ENCODE results near the gene ZNF3. TPM values are rescaled to one million over a fixed set of nuclear protein-coding genes. Genes with fewer than 3 reads are reported as not detected.

ZNF3 gene
- polyA plus RNA-seq, 4 donors: 35.6 to 57.3 (median 54.5) TPM

GRCh38 chr7:100111156-100111555, 29.6 kb upstream of the ZNF3 start:
- DNase-seq (ENCODE audit: low read depth in 4 of 4, low spot score in 3 of 4): no peak

GRCh38 chr7:100109521-100110163, 28.1 kb upstream of the ZNF3 start:
- no peak for DNase-seq (ENCODE audit: low read depth in 4 of 4, low spot score in 3 of 4)

GRCh38 chr7:100107890-100108289, 26.4 kb upstream of the ZNF3 start:
- DNase-seq (ENCODE audit: low read depth in 4 of 4, low spot score in 3 of 4): no peak

GRCh38 chr7:100107125-100107737, 25.7 kb upstream of the ZNF3 start:
- DNase-seq (ENCODE audit: low read depth in 4 of 4, low spot score in 3 of 4): no peak

GRCh38 chr7:100106633-100107032, 25.1 kb upstream of the ZNF3 start:
- no peak for DNase-seq (ENCODE audit: low read depth in 4 of 4, low spot score in 3 of 4)

GRCh38 chr7:100105534-100105933, 24.0 kb upstream of the ZNF3 start:
- DNase-seq (ENCODE audit: low read depth in 4 of 4, low spot score in 3 of 4): no peak

GRCh38 chr7:100102950-100103840, 21.7 kb upstream of the ZNF3 start:
- no peak for DNase-seq (ENCODE audit: low read depth in 4 of 4, low spot score in 3 of 4)

GRCh38 chr7:100101016-100101862, 19.7 kb upstream of the ZNF3 start, which contains the start of the genes AP4M1 and MCM7:
TSS of gene AP4M1 (plus strand) at chr7:100101643. CDS start at chr7:100101715, 72 bp downstream.
TSS of gene MCM7 (minus strand) at chr7:100101397. CDS start at chr7:100101294, 103 bp downstream.
- peak; percentile 91 to 97 (median 94) for DNase-seq (ENCODE audit: low read depth in 4 of 4, low spot score in 3 of 4)

- DNase-seq (ENCODE audit: low read depth in 4 of 4, low spot score in 3 of 4): peak; percentile 92 to 93 (median 92)
Observed at GRCh38 chr7:100100420-100101015, 19.0 kb upstream of the ZNF3 start.

- no peak for DNase-seq (ENCODE audit: low read depth in 4 of 4, low spot score in 3 of 4)
Observed at GRCh38 chr7:100099452-100099851, 17.9 kb upstream of the ZNF3 start.

GRCh38 chr7:100098913-100099312, 17.4 kb upstream of the ZNF3 start:
- no peak for DNase-seq (ENCODE audit: low read depth in 4 of 4, low spot score in 3 of 4)

GRCh38 chr7:100095704-100096103, 14.2 kb upstream of the ZNF3 start:
- DNase-seq (ENCODE audit: low read depth in 4 of 4, low spot score in 3 of 4): no peak

- no peak for DNase-seq (ENCODE audit: low read depth in 4 of 4, low spot score in 3 of 4)
Observed at GRCh38 chr7:100095289-100095688, 13.8 kb upstream of the ZNF3 start.

- DNase-seq (ENCODE audit: low read depth in 4 of 4, low spot score in 3 of 4): no peak
Observed at GRCh38 chr7:100093925-100094486, 12.5 kb upstream of the ZNF3 start.

- no peak for DNase-seq (ENCODE audit: low read depth in 4 of 4, low spot score in 3 of 4)
Observed at GRCh38 chr7:100093498-100093897, 12.0 kb upstream of the ZNF3 start.

- DNase-seq (ENCODE audit: low read depth in 4 of 4, low spot score in 3 of 4): no peak
Observed at GRCh38 chr7:100093054-100093453, 11.5 kb upstream of the ZNF3 start.

- DNase-seq (ENCODE audit: low read depth in 4 of 4, low spot score in 3 of 4): no peak
Observed at GRCh38 chr7:100091411-100092181, 10.1 kb upstream of the ZNF3 start.

GRCh38 chr7:100090527-100091410, 9.2 kb upstream of the ZNF3 start:
- no peak for DNase-seq (ENCODE audit: low read depth in 4 of 4, low spot score in 3 of 4)

Data from left renal pelvis (tissue), 4 donors.